ENCODE measurements around the gene PRR23A.

DNA sequence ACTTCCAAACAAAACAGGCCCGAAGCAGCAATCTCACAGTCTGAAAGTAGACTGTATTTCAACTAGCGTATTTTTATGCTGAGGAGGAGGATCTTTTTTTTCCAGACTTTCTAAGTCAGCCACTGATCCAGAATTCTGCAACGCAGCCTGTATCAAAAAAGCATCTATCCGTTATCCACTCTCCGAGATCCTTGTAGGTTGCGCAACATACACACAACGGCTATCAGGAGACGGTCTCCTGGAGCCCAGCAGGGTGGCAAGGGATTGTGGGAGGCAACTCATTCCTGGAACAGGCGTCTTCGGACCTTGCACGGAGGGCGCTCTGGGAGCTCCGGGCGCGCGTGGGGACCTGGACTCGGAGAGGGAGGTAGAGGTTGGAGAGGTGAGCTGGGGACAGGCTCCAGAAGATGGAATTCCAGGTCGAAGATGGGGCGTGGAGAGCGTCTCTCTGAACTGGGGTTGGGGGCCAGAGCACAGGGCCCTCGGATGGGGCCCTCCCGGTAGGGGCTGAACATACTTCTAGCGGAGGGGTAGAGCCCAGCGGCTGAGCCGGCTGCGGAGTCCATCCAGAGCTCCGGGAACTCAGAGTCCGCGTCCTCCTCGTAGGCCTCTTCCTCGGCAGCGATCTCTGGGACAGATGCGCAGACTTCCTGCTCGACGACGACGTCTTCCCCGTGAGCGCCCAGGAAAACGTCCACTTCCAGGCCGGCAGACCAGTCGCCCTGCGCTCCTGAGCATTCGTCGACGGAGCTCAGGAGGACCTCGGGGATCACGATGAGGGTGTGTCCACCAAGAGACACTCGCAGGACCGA, 37.7 kb upstream of the PRR23A start:
- TF ChIP-seq EZH2phosphoT487 (IDR thresholded peaks at IDR 0.05; ENCODE audit: low read length) (no peak), EZH2 (optimal IDR thresholded peaks at IDR 0.05; ENCODE audit: low read depth, low read length) (no peak)
- TF ChIP-seq, protein P1, sequence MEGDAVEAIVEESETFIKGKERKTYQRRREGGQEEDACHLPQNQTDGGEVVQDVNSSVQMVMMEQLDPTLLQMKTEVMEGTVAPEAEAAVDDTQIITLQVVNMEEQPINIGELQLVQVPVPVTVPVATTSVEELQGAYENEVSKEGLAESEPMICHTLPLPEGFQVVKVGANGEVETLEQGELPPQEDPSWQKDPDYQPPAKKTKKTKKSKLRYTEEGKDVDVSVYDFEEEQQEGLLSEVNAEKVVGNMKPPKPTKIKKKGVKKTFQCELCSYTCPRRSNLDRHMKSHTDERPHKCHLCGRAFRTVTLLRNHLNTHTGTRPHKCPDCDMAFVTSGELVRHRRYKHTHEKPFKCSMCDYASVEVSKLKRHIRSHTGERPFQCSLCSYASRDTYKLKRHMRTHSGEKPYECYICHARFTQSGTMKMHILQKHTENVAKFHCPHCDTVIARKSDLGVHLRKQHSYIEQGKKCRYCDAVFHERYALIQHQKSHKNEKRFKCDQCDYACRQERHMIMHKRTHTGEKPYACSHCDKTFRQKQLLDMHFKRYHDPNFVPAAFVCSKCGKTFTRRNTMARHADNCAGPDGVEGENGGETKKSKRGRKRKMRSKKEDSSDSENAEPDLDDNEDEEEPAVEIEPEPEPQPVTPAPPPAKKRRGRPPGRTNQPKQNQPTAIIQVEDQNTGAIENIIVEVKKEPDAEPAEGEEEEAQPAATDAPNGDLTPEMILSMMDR (IDR thresholded peaks at IDR 0.05; ENCODE audit: low read length): no peak

Data from MM.1S (cell line).